Stimulated activated CD8-positive, alpha-beta memory T cell treated with anti-CD3 and anti-CD28 coated beads, Interleukin-7, amount 100 ng/mL, for 48 hours (primary cell): Measurements from ENCODE around the gene ELMO2.

Experiments
- DNase-seq, 2 donors: peaks; one replicate each; pipeline ENCODE4 v3.0.0-alpha.2; 2020; ENCODE audit warnings: low read depth in 1 of 2; ENCODE audit errors: extremely low read depth in 1 of 2

ELMO2 gene

GRCh38 chr20:46334303-46334904, 72.0 kb downstream of the ELMO2 start:
- no peak for DNase-seq

GRCh38 chr20:46333161-46333991, 73.0 kb downstream of the ELMO2 start:
- DNase-seq = no peak

- DNase-seq = no peak
These were observed 73.8 kb downstream of the ELMO2 start for GRCh38 chr20:46332373-46333160.

GRCh38 chr20:46331611-46332361, 74.6 kb downstream of the ELMO2 start:
- no peak for DNase-seq

GRCh38 chr20:46330831-46331371, 75.5 kb downstream of the ELMO2 start:
- no peak for DNase-seq

- DNase-seq = no peak
These were observed 76.2 kb downstream of the ELMO2 start for GRCh38 chr20:46330072-46330763.

GRCh38 chr20:46328200-46328882, 78.1 kb downstream of the ELMO2 start:
- no peak for DNase-seq

- no peak for DNase-seq
These were observed 78.9 kb downstream of the ELMO2 start for GRCh38 chr20:46327557-46327956.

- DNase-seq = no peak
These were observed 80.6 kb downstream of the ELMO2 start for GRCh38 chr20:46325789-46326188.

GRCh38 chr20:46324960-46325703, 81.3 kb downstream of the ELMO2 start:
- DNase-seq = no peak

GRCh38 chr20:46324379-46324778, 82.0 kb downstream of the ELMO2 start:
- DNase-seq = no peak

GRCh38 chr20:46323557-46323956, 82.9 kb downstream of the ELMO2 start:
- no peak for DNase-seq

- DNase-seq = no peak
These were observed 83.8 kb downstream of the ELMO2 start for GRCh38 chr20:46322641-46323040.

- DNase-seq = no peak
These were observed 88.7 kb downstream of the ELMO2 start for GRCh38 chr20:46317685-46318177.

GRCh38 chr20:46316984-46317684, 89.3 kb downstream of the ELMO2 start:
- DNase-seq = no peak
